ENCODE results near the gene KRT14.

GRCh38 chr17:41561554-41561953 lies 25.1 kb downstream of the KRT14 start:
- TF ChIP-seq CTCF (IDR thresholded peaks at IDR 0.05) (no peak), POLR2A (IDR thresholded peaks at IDR 0.05) (no peak)

All from heart left ventricle (tissue), 13 donors.